ENCODE measurements around the gene PCID2.

Gene PCID2

DNA sequence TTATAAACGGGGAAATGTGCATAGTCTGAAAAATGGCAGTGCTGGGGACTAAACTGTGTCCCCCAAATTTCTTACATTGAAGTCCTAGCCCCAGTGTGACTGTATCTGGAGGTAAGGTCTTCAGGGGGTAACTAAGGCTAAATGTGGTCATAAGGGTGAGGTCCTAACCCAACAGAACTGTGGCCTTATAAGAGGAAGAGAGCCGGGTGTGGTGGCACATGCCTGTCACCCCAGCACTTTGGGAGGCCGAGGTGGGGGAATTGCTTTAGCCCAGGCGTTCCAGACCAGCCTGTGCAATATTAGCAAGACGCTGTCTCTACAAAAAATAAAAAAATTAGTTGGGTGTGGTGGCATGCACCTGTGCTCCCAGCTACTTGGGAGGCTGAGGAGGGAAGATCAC lies 32.2 kb downstream of the PCID2 start:
- Histone ChIP-seq H2AFZ (ENCODE audit: low read length) (no peak overlapping the region), H3K36me3 (replicated peaks; ENCODE audit: insufficient read depth, low read length) (peaks cover 3% of the 10 kb centered on the region; the same call in 1 of the 2 replicates), H3K27ac (ENCODE audit: low read length) (no peak overlapping the region), H3K79me2 (ENCODE audit: low read length) (no peaks in the 10 kb centered on the region), H3K4me1 (ENCODE audit: low read length) (no peaks in the 10 kb centered on the region), H3K4me3 (ENCODE audit: low read length) (no peak overlapping the region), H3K9me3 (replicated peaks; ENCODE audit: insufficient read depth, low read length) (no peaks in the 10 kb centered on the region), H3F3A (ENCODE audit: insufficient read depth, low read length) (no peaks in the 10 kb centered on the region), H3K9ac (ENCODE audit: low read length) (no peak overlapping the region), H3K9me2 (replicated peaks; ENCODE audit: insufficient read depth, low read length) (no peaks in the 10 kb centered on the region), H4K20me1 (ENCODE audit: insufficient read depth, low read length) (no peaks in the 10 kb centered on the region), H3K4me2 (ENCODE audit: low read depth, low read length) (no peak overlapping the region), H3K27me3 (replicated peaks; ENCODE audit: insufficient read depth, low read length) (no peaks in the 10 kb centered on the region)
- no peak for DNase-seq
- TF ChIP-seq EZH2 (optimal IDR thresholded peaks at IDR 0.05; ENCODE audit: low read depth, low read length) (no peak), EZH2phosphoT487 (IDR thresholded peaks at IDR 0.05; ENCODE audit: low read length) (no peak)
- TF ChIP-seq, protein P1, sequence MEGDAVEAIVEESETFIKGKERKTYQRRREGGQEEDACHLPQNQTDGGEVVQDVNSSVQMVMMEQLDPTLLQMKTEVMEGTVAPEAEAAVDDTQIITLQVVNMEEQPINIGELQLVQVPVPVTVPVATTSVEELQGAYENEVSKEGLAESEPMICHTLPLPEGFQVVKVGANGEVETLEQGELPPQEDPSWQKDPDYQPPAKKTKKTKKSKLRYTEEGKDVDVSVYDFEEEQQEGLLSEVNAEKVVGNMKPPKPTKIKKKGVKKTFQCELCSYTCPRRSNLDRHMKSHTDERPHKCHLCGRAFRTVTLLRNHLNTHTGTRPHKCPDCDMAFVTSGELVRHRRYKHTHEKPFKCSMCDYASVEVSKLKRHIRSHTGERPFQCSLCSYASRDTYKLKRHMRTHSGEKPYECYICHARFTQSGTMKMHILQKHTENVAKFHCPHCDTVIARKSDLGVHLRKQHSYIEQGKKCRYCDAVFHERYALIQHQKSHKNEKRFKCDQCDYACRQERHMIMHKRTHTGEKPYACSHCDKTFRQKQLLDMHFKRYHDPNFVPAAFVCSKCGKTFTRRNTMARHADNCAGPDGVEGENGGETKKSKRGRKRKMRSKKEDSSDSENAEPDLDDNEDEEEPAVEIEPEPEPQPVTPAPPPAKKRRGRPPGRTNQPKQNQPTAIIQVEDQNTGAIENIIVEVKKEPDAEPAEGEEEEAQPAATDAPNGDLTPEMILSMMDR (IDR thresholded peaks at IDR 0.05; ENCODE audit: low read length): no peak

DNA sequence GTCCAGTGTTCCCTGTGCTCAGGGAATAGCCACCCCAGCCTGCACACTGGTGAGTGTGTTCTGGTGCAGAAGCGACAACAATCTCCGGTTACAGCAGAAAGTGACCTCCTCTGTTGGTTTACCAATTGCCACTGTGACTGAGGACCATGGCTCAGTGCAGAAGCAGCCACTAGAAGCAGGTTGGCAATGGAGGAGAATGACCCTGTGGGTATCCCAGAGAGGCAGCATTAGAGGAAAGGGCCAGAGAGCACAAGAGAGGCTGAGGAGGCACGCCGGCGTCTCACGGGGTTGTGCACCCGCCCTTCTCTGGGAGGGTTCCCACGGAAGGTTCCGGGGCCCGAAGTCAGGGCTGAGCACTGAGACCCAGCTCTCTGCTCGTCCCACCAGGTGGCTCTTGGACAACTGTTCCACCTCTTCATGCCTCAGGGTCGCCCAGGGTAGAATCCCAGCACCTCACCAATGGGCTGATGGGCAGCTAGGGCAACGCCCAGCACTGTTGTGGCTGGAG lies 36.0 kb downstream of the PCID2 start:
- Histone ChIP-seq H3F3A (ENCODE audit: insufficient read depth, low read length) (no peaks in the 10 kb centered on the region), H3K27ac (ENCODE audit: low read length) (no peak overlapping the region), H3K27me3 (replicated peaks; ENCODE audit: insufficient read depth, low read length) (no peaks in the 10 kb centered on the region), H3K79me2 (ENCODE audit: low read length) (no peaks in the 10 kb centered on the region), H2AFZ (ENCODE audit: low read length) (no peak overlapping the region), H3K9me2 (replicated peaks; ENCODE audit: insufficient read depth, low read length) (no peaks in the 10 kb centered on the region), H3K4me3 (ENCODE audit: low read length) (no peak overlapping the region), H4K20me1 (ENCODE audit: insufficient read depth, low read length) (no peaks in the 10 kb centered on the region), H3K9me3 (replicated peaks; ENCODE audit: insufficient read depth, low read length) (no peaks in the 10 kb centered on the region), H3K4me2 (ENCODE audit: low read depth, low read length) (no peak overlapping the region), H3K4me1 (ENCODE audit: low read length) (no peaks in the 10 kb centered on the region), H3K36me3 (replicated peaks; ENCODE audit: insufficient read depth, low read length) (0 out of 2 replicates have a peak, but pooled peaks cover 3% of the 10 kb centered on the region), H3K9ac (ENCODE audit: low read length) (no peak overlapping the region)
- TF ChIP-seq, protein P1 (IDR thresholded peaks at IDR 0.05; ENCODE audit: low read length): no peak
- DNase-seq: no peak

DNA sequence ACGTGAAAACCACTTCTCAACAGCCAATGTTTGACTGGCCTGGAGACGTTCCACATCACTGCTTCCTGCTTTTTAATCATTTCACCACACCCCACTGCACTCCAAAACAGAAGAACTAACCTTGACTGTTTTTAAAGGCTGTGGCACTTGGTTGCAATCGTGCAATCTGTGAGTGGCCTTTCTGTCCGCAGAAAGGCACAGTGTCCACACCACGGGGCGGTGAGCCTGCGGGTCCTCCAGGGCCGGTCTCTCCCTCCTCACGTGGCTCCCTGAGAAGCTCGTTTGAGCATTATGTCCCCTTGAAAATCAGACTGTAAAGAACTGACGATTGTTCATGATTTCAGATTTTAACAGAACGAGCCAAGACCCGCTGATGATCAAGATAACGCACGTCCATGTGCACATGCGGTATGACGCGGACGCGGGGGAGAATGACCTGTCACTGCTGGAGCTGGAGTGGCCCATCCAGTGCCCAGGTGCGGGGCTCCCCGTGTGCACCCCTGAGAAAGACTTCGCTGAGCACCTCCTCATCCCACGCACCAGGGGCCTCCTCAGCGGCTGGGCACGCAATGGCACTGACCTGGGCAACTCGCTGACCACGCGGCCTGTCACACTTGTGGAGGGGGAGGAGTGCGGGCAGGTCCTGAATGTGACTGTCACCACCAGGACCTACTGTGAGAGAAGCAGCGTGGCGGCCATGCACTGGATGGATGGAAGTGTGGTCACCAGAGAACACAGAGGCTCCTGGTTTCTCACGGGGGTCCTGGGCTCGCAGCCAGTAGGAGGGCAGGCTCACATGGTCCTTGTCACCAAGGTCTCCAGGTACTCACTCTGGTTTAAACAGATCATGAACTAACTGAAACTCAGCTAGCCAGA lies 37.0 kb downstream of the PCID2 start:
- H3K9me3 ChIP-seq (replicated peaks; ENCODE audit: insufficient read depth, low read length): no peaks in the 10 kb centered on the region
- H3K36me3 ChIP-seq (replicated peaks; ENCODE audit: insufficient read depth, low read length): 0 out of 2 replicates have a peak, but pooled peaks cover 3% of the 10 kb centered on the region
- H2AFZ ChIP-seq (ENCODE audit: low read length): no peak overlapping the region
- no peak overlapping the region for H3K4me2 ChIP-seq (ENCODE audit: low read depth, low read length)
- H3K4me1 ChIP-seq (ENCODE audit: low read length): no peaks in the 10 kb centered on the region
- no peaks in the 10 kb centered on the region for H3K9me2 ChIP-seq (replicated peaks; ENCODE audit: insufficient read depth, low read length)
- DNase-seq: no peak
- TF ChIP-seq EZH2 (optimal IDR thresholded peaks at IDR 0.05; ENCODE audit: low read depth, low read length) (no peak), EZH2phosphoT487 (IDR thresholded peaks at IDR 0.05; ENCODE audit: low read length) (no peak)
- TF ChIP-seq, protein P1 (IDR thresholded peaks at IDR 0.05; ENCODE audit: low read length): no peak
- no peaks in the 10 kb centered on the region for H3F3A ChIP-seq (ENCODE audit: insufficient read depth, low read length)
- no peak overlapping the region for H3K9ac ChIP-seq (ENCODE audit: low read length)
- H3K27ac ChIP-seq (ENCODE audit: low read length): no peak overlapping the region
- no peaks in the 10 kb centered on the region for H3K27me3 ChIP-seq (replicated peaks; ENCODE audit: insufficient read depth, low read length)
- H4K20me1 ChIP-seq (ENCODE audit: insufficient read depth, low read length): no peaks in the 10 kb centered on the region
- no peaks in the 10 kb centered on the region for H3K79me2 ChIP-seq (ENCODE audit: low read length)
- no peak overlapping the region for H3K4me3 ChIP-seq (ENCODE audit: low read length)

Data from MM.1S (cell line).